Transverse colon (tissue), 4 donors: ENCODE results near the gene MASP1. TPM values are rescaled to one million over a fixed set of nuclear protein-coding genes. Genes with fewer than 3 reads are reported as not detected.

ENCODE experiments used
- DNase-seq: peaks from one replicate; pipeline ENCODE4 v3.0.0-alpha.2; 2019
- H3K27ac ChIP-seq, 4 donors: fragments of 200-600 bp; sonication (generic); 2 replicates each; pipeline ENCODE4 v1.5.1; 2016 to 2018; ENCODE audit warnings: inconsistent platforms in 4 of 4
- H3K27me3 ChIP-seq: fragments of 200-600 bp; sonication (generic); 2 replicates; pipeline ENCODE4 v1.5.1; 2017; ENCODE audit warnings: inconsistent platforms
- H3K36me3 ChIP-seq, 4 donors: fragments of 200-600 bp; sonication (generic); 2 replicates each; pipeline ENCODE4 v1.5.1; 2017 to 2019; ENCODE audit warnings: inconsistent platforms in 4 of 4
- H3K4me1 ChIP-seq, 4 donors: fragments of 200-600 bp; sonication (generic); 2 replicates each; pipeline ENCODE4 v1.5.1; 2017 to 2020; ENCODE audit warnings: inconsistent platforms in 4 of 4
- H3K4me3 ChIP-seq, 4 donors: fragments of 200-600 bp; sonication (generic); 1 replicate in 1 of 4; 2 replicates in 3 of 4; pipeline versions ENCODE4 v1.5.1 to v1.6.1; 2017 to 2019; ENCODE audit warnings: inconsistent platforms in 4 of 4
- H3K9me3 ChIP-seq, 2 donors: fragments of 200-600 bp; sonication (generic); 2 replicates each; pipeline ENCODE4 v1.5.1; 2017 to 2019; ENCODE audit warnings: inconsistent platforms in 2 of 2
- CTCF ChIP-seq, 5 experiments: fragments of 200-600 bp in 3 of 5; fragments of 450-650 bp in 2 of 5; sonication (generic) in 3 of 5; IDR thresholded peaks; 1 replicate in 2 of 5; 2 replicates in 3 of 5; pipeline ENCODE4 v1.5.1; 2016 to 2017; ENCODE audit warnings: antibody characterized with exemption in 5 of 5, inconsistent platforms in 3 of 5, mild to moderate bottlenecking in 2 of 5, moderate library complexity in 1 of 5
- EP300 ChIP-seq: sonication (generic); formaldehyde crosslinking; IDR thresholded peaks from one replicate; pipeline ENCODE4 v1.6.1; 2017; ENCODE audit warnings: antibody characterized with exemption, low read depth
- POLR2A ChIP-seq: fragments of 450-650 bp; IDR thresholded peaks from one replicate; pipeline ENCODE4 v1.6.1; 2016; ENCODE audit warnings: antibody characterized with exemption, mild to moderate bottlenecking, moderate library complexity
- POLR2AphosphoS5 ChIP-seq, 3 donors: sonication (generic); formaldehyde crosslinking; IDR thresholded peaks; one replicate each; pipeline ENCODE4 v1.6.1; 2016; ENCODE audit warnings: antibody characterized with exemption in 3 of 3
- WGBS, 2 donors: methylation state at CpG; one replicate each; pipeline ENCODE4 v1.1.5; 2018; ENCODE audit warnings: low coverage in 1 of 2; 5-methylcytosine and 5-hydroxymethylcytosine counted together
- in situ Hi-C, 4 donors: fragments of 200-750 bp; cut with MboI; loops; one replicate each; pipeline versions ENCODE4 v1.15.0 to v1.15.1; 2017; ENCODE audit warnings: low sequenced_read_pairs in 3 of 4, low pct_ligation_motif_present in 1 of 4, low pct_unique_long_range_greater_than_20kb in 1 of 4
- intact Hi-C: fragments of 100-400 bp; cut with DNase I; formaldehyde crosslinking; loops from one replicate; pipeline ENCODE4 v1.15.1; 2023; ENCODE audit warnings: low total_unique reads
- total RNA-seq, 4 donors: library from RNA; depleted of rRNA; stranded (reverse); fragments of >200 nt; gene quantifications; one replicate each; pipeline ENCODE4 v1.1.0, GENCODE V29; 2016

MASP1 gene
- total RNA-seq, 4 donors from 2014 or later: 4.5 to 45.2 (median 13.9) TPM

GRCh38 chr3:187322291-187322690, 30.8 kb upstream of the MASP1 start:
- no peak for DNase-seq
- peaks cover 0 to 13% (median 9%) of the 10 kb centered on the region in 4 donors for H3K4me1 ChIP-seq
- H3K4me3 ChIP-seq: no peak overlapping the region
- H3K36me3 ChIP-seq: no peaks in the 10 kb centered on the region
- intact Hi-C loops (no loop called here), in situ Hi-C loops (loop anchor here in 1 of 4 donors (5.0 kb wide), 1 partner anchor 355 kb away; no protein-coding TSS in a partner anchor)
- H3K9me3 ChIP-seq: no peaks in the 10 kb centered on the region
- H3K27me3 ChIP-seq: peaks cover 6% of the 10 kb centered on the region
- H3K27ac ChIP-seq: no peak overlapping the region
- WGBS, 2 donors: 81 to 86% methylated on average over 4 to 7 of the region's 7 CpGs
- TF ChIP-seq EP300 (no peak), POLR2A (no peak), CTCF (IDR thresholded peaks at IDR 0.05) (no peak), POLR2AphosphoS5 (IDR thresholded peaks at IDR 0.05) (no peak)

GRCh38 chr3:187321766-187322165, 30.2 kb upstream of the MASP1 start:
- Histone ChIP-seq H3K36me3 (no peaks in the 10 kb centered on the region), H3K27me3 (peaks cover 11% of the 10 kb centered on the region), H3K4me1 (peaks cover 0 to 13% (median 9%) of the 10 kb centered on the region in 4 donors), H3K4me3 (no peak overlapping the region), H3K27ac (no peak overlapping the region), H3K9me3 (no peaks in the 10 kb centered on the region)
- in situ Hi-C loops: loop anchor here in 1 of 4 donors (5.0 kb wide), 1 partner anchor 356 kb away; no protein-coding TSS in a partner anchor
- DNase-seq: no peak
- TF ChIP-seq POLR2A: no peak
- no peak for TF ChIP-seq CTCF (IDR thresholded peaks at IDR 0.05)
- TF ChIP-seq EP300: no peak
- no peak for TF ChIP-seq POLR2AphosphoS5 (IDR thresholded peaks at IDR 0.05)
- intact Hi-C loops: no loop called here
- WGBS, 2 donors: 72% methylated on average over 1 of the region's 1 CpG; no CpG with 5 or more reads in 1 of the 2 donors

- intact Hi-C loops (loop anchor here (1.0 kb wide), 1 partner anchor 360 kb away; no protein-coding TSS in a partner anchor), in situ Hi-C loops (loop anchor here (5.0 to 10.0 kb wide), 2 partner anchors 95 to 358 kb away; no protein-coding TSS in a partner anchor)
- DNase-seq: peak; percentile 76
- no peak overlapping the region for H3K4me3 ChIP-seq
- TF ChIP-seq CTCF (IDR thresholded peaks at IDR 0.05): peak; percentile 80 to 94 (median 90)
- TF ChIP-seq POLR2AphosphoS5 (IDR thresholded peaks at IDR 0.05): no peak
- peaks cover 0 to 13% (median 9%) of the 10 kb centered on the region in 4 donors for H3K4me1 ChIP-seq
- peaks cover 11% of the 10 kb centered on the region for H3K27me3 ChIP-seq
- no peaks in the 10 kb centered on the region for H3K9me3 ChIP-seq
- H3K36me3 ChIP-seq: no peaks in the 10 kb centered on the region
- no peak overlapping the region for H3K27ac ChIP-seq
- WGBS, 2 donors: 28 to 32% methylated on average over 5 to 7 of the region's 7 CpGs
Measured at GRCh38 chr3:187319699-187320302, 28.3 kb upstream of the MASP1 start.

- TF ChIP-seq CTCF (IDR thresholded peaks at IDR 0.05): peak; percentile 79 to 88 (median 83)
- no peak for TF ChIP-seq EP300
- DNase-seq: peak; percentile 26
- Histone ChIP-seq H3K27ac (no peak overlapping the region), H3K9me3 (no peaks in the 10 kb centered on the region), H3K4me3 (no peak overlapping the region), H3K27me3 (peaks cover 14% of the 10 kb centered on the region), H3K36me3 (no peaks in the 10 kb centered on the region), H3K4me1 (peaks cover 0 to 16% (median 9%) of the 10 kb centered on the region in 4 donors)
- 6 to 14% methylated on average over 7 to 13 of the region's 13 CpGs for WGBS, 2 donors
- in situ Hi-C loops: loop anchor here in 3 of 4 donors (5.0 to 10.0 kb wide), 2 partner anchors 94 to 358 kb away; no protein-coding TSS in a partner anchor
- intact Hi-C loops: loop anchor here (1.0 kb wide), 1 partner anchor 360 kb away; no protein-coding TSS in a partner anchor
Measured at GRCh38 chr3:187318819-187319616, 27.5 kb upstream of the MASP1 start.
